ENCODE results near the gene OPN1MW2.
"Not testable (repeated sequence)": the region's sequence is repeated elsewhere in the genome, so short reads cannot be mapped to it uniquely, and the experiment has no call there.

Gene OPN1MW2

DNA sequence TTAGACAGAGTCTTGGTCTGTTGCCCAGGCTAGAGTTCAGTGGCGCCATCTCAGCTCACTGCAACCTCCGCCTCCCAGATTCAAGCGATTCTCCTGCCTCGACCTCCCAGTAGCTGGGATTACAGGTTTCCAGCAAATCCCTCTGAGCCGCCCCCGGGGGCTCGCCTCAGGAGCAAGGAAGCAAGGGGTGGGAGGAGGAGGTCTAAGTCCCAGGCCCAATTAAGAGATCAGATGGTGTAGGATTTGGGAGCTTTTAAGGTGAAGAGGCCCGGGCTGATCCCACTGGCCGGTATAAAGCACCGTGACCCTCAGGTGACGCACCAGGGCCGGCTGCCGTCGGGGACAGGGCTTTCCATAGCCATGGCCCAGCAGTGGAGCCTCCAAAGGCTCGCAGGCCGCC is at the start of gene OPN1MW2:
OPN1MW2 (plus strand) TSS at position 301 of the 400 bp plus-strand sequence; CDS start at position 361, 60 bp downstream.
- not testable (repeated sequence) for DNase-seq (ENCODE audit: low read depth)

DNA sequence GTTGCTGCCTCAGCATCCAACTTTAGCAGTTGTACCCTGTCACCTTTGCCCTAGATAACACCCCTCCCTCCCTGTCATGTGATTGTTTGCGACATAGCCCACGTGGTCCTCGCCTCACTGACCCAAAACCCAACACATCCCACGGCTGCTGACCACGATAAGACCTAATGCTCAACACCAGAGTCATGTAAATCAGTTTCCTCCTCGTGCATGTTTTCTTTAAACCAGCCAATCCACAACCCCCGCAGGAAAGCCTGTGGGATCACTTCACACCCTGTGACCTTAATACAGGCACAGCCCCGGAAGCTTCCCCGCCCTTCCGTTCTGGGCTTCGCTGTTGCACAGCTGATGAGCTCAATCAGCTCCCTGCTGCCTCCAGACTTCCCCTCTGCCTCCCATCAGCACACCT is 47.0 kb upstream of the OPN1MW2 start:
- not testable (repeated sequence) for DNase-seq (ENCODE audit: low read depth)

- not testable (repeated sequence) for DNase-seq (ENCODE audit: low read depth)
Observed at GRCh38 chrX:154174356-154174755, 45.2 kb upstream of the OPN1MW2 start.

DNA sequence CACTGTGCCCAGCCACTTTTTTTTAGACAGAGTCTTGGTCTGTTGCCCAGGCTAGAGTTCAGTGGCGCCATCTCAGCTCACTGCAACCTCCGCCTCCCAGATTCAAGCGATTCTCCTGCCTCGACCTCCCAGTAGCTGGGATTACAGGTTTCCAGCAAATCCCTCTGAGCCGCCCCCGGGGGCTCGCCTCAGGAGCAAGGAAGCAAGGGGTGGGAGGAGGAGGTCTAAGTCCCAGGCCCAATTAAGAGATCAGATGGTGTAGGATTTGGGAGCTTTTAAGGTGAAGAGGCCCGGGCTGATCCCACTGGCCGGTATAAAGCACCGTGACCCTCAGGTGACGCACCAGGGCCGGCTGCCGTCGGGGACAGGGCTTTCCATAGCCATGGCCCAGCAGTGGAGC is 37.3 kb upstream of the OPN1MW2 start, which contains the start of gene OPN1MW:
OPN1MW (plus strand) TSS at position 301 of the 400 bp plus-strand sequence; CDS start at position 383, 82 bp downstream.
- DNase-seq (ENCODE audit: low read depth) = not testable (repeated sequence)

GRCh38 chrX:154183794-154184193 is 35.8 kb upstream of the OPN1MW2 start:
- DNase-seq (ENCODE audit: low read depth) = not testable (repeated sequence)

DNA sequence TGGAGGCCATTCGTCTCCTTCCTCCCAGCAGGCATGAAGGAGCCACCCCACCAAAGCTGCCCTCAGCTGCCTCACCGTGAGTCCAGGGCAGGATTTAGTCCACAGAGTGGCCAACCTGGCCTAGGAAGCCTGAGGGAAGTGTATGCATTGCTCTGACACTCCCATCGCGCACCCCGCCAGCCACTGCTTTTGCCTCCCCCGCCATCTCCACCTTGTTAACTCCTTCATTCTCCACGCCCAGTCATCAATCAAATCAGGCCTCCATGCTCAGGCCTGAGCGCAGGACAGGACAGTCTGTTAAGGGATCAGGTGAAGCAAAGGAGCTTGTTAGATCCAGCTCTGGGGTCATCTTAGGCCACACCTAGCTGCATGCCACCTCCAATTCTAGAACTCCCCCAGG is 26.7 kb upstream of the OPN1MW2 start:
- DNase-seq (ENCODE audit: low read depth) = not testable (repeated sequence)

GRCh38 chrX:154194316-154194715 is 25.2 kb upstream of the OPN1MW2 start:
- not testable (repeated sequence) for DNase-seq (ENCODE audit: low read depth)

DNA sequence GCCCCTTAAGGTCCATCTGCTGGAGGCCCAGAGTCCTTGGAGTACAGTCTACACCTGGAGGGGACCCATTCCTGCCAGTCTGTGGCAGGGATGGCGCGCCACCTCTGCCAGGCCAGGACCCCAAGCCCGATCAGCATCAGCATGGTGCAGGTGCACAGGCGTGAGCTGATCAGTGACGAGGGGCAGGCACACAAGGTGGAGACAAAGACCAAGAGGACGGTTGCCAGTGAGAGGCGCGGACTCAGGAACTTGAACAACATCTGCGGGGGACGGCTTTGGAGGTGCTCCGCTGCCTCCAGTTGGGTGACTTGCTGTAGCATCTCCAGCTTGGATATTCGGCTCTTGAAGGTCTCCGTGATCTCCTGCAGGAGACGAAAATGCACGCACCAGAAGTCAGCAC is 23.1 kb upstream of the OPN1MW2 start:
- not testable (repeated sequence) for DNase-seq (ENCODE audit: low read depth)

DNA sequence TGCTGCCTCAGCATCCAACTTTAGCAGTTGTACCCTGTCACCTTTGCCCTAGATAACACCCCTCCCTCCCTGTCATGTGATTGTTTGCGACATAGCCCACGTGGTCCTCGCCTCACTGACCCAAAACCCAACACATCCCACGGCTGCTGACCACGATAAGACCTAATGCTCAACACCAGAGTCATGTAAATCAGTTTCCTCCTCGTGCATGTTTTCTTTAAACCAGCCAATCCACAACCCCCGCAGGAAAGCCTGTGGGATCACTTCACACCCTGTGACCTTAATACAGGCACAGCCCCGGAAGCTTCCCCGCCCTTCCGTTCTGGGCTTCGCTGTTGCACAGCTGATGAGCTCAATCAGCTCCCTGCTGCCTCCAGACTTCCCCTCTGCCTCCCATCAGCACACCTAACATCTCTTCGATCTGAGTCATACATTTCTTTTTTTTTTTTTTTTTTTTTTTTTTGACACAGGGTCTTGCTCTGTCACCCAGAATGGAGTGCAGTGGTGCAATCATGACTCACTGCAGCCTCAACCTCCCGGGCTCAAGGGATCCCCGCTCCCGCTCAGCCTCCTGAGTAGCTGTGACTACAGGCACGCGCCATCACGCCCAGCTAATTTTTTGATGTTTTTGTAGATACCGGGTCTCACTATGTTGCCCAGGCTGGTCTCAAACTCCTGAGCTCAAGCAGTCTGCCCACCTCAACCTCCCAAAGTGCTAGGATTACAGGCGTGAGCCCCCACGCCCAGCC is 9.7 kb upstream of the OPN1MW2 start:
- not testable (repeated sequence) for DNase-seq (ENCODE audit: low read depth)

DNA sequence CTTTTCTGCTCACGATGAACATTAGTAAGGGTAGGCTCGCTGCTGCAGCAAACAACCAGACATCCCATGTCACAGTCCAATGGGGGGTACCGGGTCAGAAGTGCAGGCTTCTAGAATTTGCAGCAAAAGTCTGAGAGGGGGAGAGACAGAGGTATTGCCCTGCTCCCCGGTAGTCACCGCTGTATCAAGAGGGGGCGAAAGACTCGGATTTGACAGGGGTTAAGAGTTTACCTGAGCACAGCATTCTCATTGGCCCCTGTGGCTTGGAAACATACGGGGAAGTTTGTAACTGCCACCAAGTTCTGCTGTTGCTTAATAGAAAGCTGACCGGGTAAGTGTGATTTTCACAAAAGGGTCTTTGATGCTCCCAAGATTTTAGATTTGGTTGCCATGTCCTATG is 8.5 kb upstream of the OPN1MW2 start:
- DNase-seq (ENCODE audit: low read depth) = peak; percentile 0

- DNase-seq (ENCODE audit: low read depth) = not testable (repeated sequence)
Observed at GRCh38 chrX:154211499-154211898, 8.1 kb upstream of the OPN1MW2 start.

- not testable (repeated sequence) for DNase-seq (ENCODE audit: low read depth)
Observed at GRCh38 chrX:154225292-154225691, 5.7 kb downstream of the OPN1MW2 start.

- not testable (repeated sequence) for DNase-seq (ENCODE audit: low read depth)
Observed at GRCh38 chrX:154226706-154227105, 7.2 kb downstream of the OPN1MW2 start.

GRCh38 chrX:154231443-154231842 is 11.9 kb downstream of the OPN1MW2 start:
- not testable (repeated sequence) for DNase-seq (ENCODE audit: low read depth)

- DNase-seq (ENCODE audit: low read depth) = not testable (repeated sequence)
Observed at GRCh38 chrX:154233620-154234019, 14.1 kb downstream of the OPN1MW2 start.

DNA sequence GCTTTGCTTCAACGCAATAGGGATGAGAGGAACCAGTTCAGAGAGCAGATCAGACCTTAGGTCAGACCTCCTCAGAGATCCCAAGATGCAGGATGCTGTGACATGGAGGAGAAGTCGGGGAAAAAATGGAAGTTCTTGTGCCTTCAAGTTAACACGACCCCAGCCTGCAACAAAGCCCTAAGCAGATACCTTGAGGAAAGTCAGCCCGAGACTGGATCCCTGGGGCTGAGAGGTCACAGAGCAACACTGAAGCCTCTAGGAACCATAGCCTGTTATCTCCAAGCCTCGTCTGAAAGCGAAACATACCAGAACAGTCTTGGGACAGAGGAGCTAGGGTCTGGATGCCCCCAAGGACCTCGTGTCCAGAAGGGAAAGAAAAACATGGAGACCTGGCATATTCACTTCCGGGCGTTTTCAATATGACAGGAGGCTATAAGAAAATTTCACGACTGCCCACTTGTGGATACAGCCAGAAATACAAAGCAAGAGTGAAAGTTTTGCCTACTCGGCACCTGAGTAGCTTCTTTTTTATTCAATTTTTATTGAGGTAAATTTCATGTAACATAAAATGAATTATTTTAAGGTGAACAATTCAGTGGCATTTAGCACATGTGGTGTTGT is 19.5 kb downstream of the OPN1MW2 start:
- not testable (repeated sequence) for DNase-seq (ENCODE audit: low read depth)

GRCh38 chrX:154239982-154240503 is 20.5 kb downstream of the OPN1MW2 start:
- DNase-seq (ENCODE audit: low read depth) = not testable (repeated sequence)

DNA sequence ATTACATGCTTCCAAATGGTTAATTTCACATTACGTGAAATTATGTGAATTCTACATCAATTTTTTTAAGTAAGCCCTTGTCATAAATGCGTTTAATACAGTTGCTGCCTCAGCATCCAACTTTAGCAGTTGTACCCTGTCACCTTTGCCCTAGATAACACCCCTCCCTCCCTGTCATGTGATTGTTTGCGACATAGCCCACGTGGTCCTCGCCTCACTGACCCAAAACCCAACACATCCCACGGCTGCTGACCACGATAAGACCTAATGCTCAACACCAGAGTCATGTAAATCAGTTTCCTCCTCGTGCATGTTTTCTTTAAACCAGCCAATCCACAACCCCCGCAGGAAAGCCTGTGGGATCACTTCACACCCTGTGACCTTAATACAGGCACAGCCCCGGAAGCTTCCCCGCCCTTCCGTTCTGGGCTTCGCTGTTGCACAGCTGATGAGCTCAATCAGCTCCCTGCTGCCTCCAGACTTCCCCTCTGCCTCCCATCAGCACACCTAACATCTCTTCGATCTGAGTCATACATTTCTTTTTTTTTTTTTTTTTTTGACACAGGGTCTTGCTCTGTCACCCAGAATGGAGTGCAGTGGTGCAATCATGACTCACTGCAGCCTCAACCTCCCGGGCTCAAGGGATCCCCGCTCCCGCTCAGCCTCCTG is 28.0 kb downstream of the OPN1MW2 start:
- DNase-seq (ENCODE audit: low read depth) = not testable (repeated sequence)

DNA sequence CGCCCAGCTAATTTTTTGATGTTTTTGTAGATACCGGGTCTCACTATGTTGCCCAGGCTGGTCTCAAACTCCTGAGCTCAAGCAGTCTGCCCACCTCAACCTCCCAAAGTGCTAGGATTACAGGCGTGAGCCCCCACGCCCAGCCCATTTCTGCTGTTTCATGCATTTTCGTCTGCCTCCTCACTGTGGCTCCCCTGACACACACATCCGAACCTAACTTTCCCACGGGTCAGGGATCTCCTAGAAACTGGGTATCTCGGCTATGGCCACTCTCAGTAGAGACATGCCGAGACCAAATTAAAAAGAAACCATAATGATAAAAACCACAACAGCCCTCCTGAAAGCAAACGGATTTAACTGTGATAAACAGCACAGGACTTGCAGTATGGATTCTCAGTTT is 28.5 kb downstream of the OPN1MW2 start:
- DNase-seq (ENCODE audit: low read depth) = not testable (repeated sequence)

- not testable (repeated sequence) for DNase-seq (ENCODE audit: low read depth)
Observed at GRCh38 chrX:154257282-154257681, 37.7 kb downstream of the OPN1MW2 start, which contains the start of gene OPN1MW3. TSS of gene OPN1MW3 (plus strand) at chrX:154257582. CDS start at chrX:154257620, 38 bp downstream.

- not testable (repeated sequence) for DNase-seq (ENCODE audit: low read depth)
Observed at GRCh38 chrX:154258711-154259110, 39.2 kb downstream of the OPN1MW2 start.

- not testable (repeated sequence) for DNase-seq (ENCODE audit: low read depth)
Observed at GRCh38 chrX:154263072-154263471, 43.5 kb downstream of the OPN1MW2 start.
